PC-9 (cell line): ENCODE measurements around the gene PKNOX2.

Experiments used
- CTCF ChIP-seq: fragments of 200-600 bp; sonication (generic); conservative IDR thresholded peaks from 2 replicates; pipeline ENCODE4 v1.6.1; 2017; ENCODE audit warnings: mixed run types, antibody characterized with exemption, mild to moderate bottlenecking, moderate library complexity
- EZH2 ChIP-seq: fragments of 200-600 bp; sonication (generic); IDR thresholded peaks from 2 replicates; pipeline ENCODE4 v1.8.0; 2017; ENCODE audit warnings: antibody characterized with exemption, low read depth

- TF ChIP-seq CTCF (no peak), EZH2 (no peak)
These were observed 77.7 kb downstream of the PKNOX2 start for GRCh38 chr11:125242141-125242775.
